K562 (cell line): ENCODE results near the gene FAM222A. TPM values are rescaled to one million over a fixed set of nuclear protein-coding genes. Genes with fewer than 3 reads are reported as not detected.

ENCODE experiments used
- BRF1 ChIP-seq: IDR thresholded peaks from 3 replicates; pipeline ENCODE4 v1.6.1; 2011; ENCODE audit warnings: borderline replicate concordance, mild to moderate bottlenecking; ENCODE audit not compliant: insufficient read length; ENCODE audit errors: extremely low read depth
- CBX1 ChIP-seq: sonication (generic); IDR thresholded peaks from 2 replicates; pipeline ENCODE4 v1.6.1; 2016; ENCODE audit warnings: antibody characterized with exemption, low read depth, mild to moderate bottlenecking
- CHD4 ChIP-seq: fragments of 200-600 bp; sonication (generic); IDR thresholded peaks from 3 replicates; pipeline ENCODE4 v1.6.1; 2012; ENCODE audit warnings: low read depth, mild to moderate bottlenecking, mixed read lengths, low read length, inconsistent platforms; ENCODE audit not compliant: insufficient read depth, insufficient replicate concordance, poor library complexity, severe bottlenecking
- CREB3 ChIP-seq: fragments of 450-650 bp; conservative IDR thresholded peaks from 2 replicates; pipeline ENCODE4 v1.6.1; 2016; ENCODE audit warnings: missing genetic modification characterization, low read depth, mild to moderate bottlenecking, missing compliant biosample characterization, moderate library complexity
- HIVEP1 ChIP-seq: fragments of 250-450 bp; sonication (Bioruptor Pico); IDR thresholded peaks from 2 replicates; pipeline ENCODE4 v1.4.0; 2020; ENCODE audit warnings: mild to moderate bottlenecking
- HNRNPL ChIP-seq: fragments of 200-400 bp; formaldehyde crosslinking; IDR thresholded peaks from 2 replicates; pipeline ENCODE4 v1.6.1; 2017; ENCODE audit warnings: low read depth, mild to moderate bottlenecking, low read length
- MED1 ChIP-seq: sonication (generic); formaldehyde crosslinking; IDR thresholded peaks from 2 replicates; pipeline ENCODE4 v1.8.1; 2023; ENCODE audit warnings: missing genetic modification reagents, borderline replicate concordance
- MTF1 ChIP-seq: fragments of 250-450 bp; sonication (Bioruptor Pico); IDR thresholded peaks from 2 replicates; pipeline ENCODE4 v1.9.0; 2021; ENCODE audit warnings: moderate library complexity, mild to moderate bottlenecking, inconsistent platforms, borderline replicate concordance
- ZBTB33 ChIP-seq: sonication (generic); formaldehyde crosslinking; IDR thresholded peaks from 2 replicates; pipeline ENCODE4 v1.8.1; 2023; ENCODE audit warnings: mild to moderate bottlenecking, missing genetic modification reagents
- ZNF133 ChIP-seq: fragments of 250-450 bp; sonication (Bioruptor Pico); IDR thresholded peaks from 2 replicates; pipeline ENCODE4 v1.4.0; 2020; ENCODE audit warnings: mild to moderate bottlenecking
- ZNF184 ChIP-seq: sonication (generic); formaldehyde crosslinking; IDR thresholded peaks from 2 replicates; pipeline ENCODE4 v1.5.0; 2020; ENCODE audit warnings: missing genetic modification reagents
- ZNF239 ChIP-seq: fragments of 250-450 bp; sonication (Bioruptor Pico); IDR thresholded peaks from 2 replicates; pipeline ENCODE4 v1.4.0; 2020; ENCODE audit warnings: mild to moderate bottlenecking
- ZNF311 ChIP-seq: fragments of 250-450 bp; sonication (Bioruptor Pico); IDR thresholded peaks from 2 replicates; pipeline ENCODE4 v1.4.0; 2020; ENCODE audit warnings: mild to moderate bottlenecking, moderate library complexity
- ZNF41 ChIP-seq: fragments of 250-450 bp; sonication (Bioruptor Pico); conservative IDR thresholded peaks from 2 replicates; pipeline ENCODE4 v1.4.0; 2020; ENCODE audit warnings: mild to moderate bottlenecking
- ZNF436 ChIP-seq: fragments of 250-450, 450-650 bp; sonication (Bioruptor Pico); formaldehyde crosslinking; IDR thresholded peaks from 2 replicates; pipeline ENCODE4 v1.7.0; 2020; ENCODE audit warnings: mild to moderate bottlenecking
- ZNF445 ChIP-seq: fragments of 250-450 bp; sonication (Bioruptor Pico); IDR thresholded peaks from 2 replicates; pipeline ENCODE4 v1.4.0; 2020; ENCODE audit warnings: low read depth, mild to moderate bottlenecking, moderate library complexity
- ZNF592 ChIP-seq: fragments of 450-650 bp; IDR thresholded peaks from 2 replicates; pipeline ENCODE4 v1.6.1; 2017; ENCODE audit warnings: antibody characterized with exemption, mild to moderate bottlenecking
- ZNF668 ChIP-seq: fragments of 250-450 bp; sonication (Bioruptor Pico); IDR thresholded peaks from 2 replicates; pipeline ENCODE4 v1.8.0; 2022; ENCODE audit warnings: mild to moderate bottlenecking, inconsistent platforms
- ZNF75A ChIP-seq: fragments of 450-650 bp; formaldehyde crosslinking; IDR thresholded peaks from 2 replicates; pipeline ENCODE4 v1.4.0; 2020; ENCODE audit warnings: mild to moderate bottlenecking
- ZNF766 ChIP-seq: fragments of 200-800 bp; sonication (Bioruptor generic); conservative IDR thresholded peaks from 2 replicates; pipeline ENCODE4 v1.6.1; 2016; ENCODE audit warnings: missing genetic modification characterization, missing compliant biosample characterization
- ZNF780A ChIP-seq: fragments of 250-450 bp; sonication (Bioruptor Pico); IDR thresholded peaks from 2 replicates; pipeline ENCODE4 v1.5.0; 2021; ENCODE audit warnings: mild to moderate bottlenecking
- ZSCAN29 ChIP-seq: fragments of 450-650 bp; IDR thresholded peaks from 2 replicates; pipeline ENCODE4 v1.6.1; 2017
- polyA plus RNA-seq, 8 experiments: library from polyadenylated mRNA; depleted of rRNA in 4 of 8; stranded (reverse) in 5 of 8; unstranded in 3 of 8; fragments of >200 nt; fragmentation: Nextera tagmentation in 2 of 8; fragmentation: Illumina TruSeq in 1 of 8; extraction: Ambion mirVana in 2 of 8; extraction: Trizol in 1 of 8; gene quantifications; 2 replicates each; pipeline versions ENCODE4 v1.2.1 to v1.2.3, GENCODE V29; 2011 to 2014; ENCODE audit warnings: inconsistent platforms in 1 of 8, missing spikeins in 1 of 8
- total RNA-seq, 7 experiments: library from RNA; depleted of rRNA in 6 of 7; stranded (reverse); fragments of >200 nt in 6 of 7; fragmentation: Illumina TruSeq in 2 of 7; extraction: Trizol in 2 of 7; gene quantifications; 2 replicates each; pipeline versions ENCODE4 v1.2.1 to v1.2.3, GENCODE V29; 2011 to 2021; ENCODE audit warnings: low replicate concordance in 1 of 7

Gene FAM222A
- total and polyA plus RNA-seq, 9 of the 15 experiments (the other 6 are each of a cell fraction or from before 2014, with no cell fraction given): 0.03 to 0.36 (median 0.12) TPM; not detected in 1

GRCh38 chr12:109685574-109686447 lies 27.8 kb upstream of the FAM222A start (continued):
- TF ChIP-seq HNRNPL: no peak
- no peak for TF ChIP-seq ZNF133 (CRISPR knock-in tag)
- TF ChIP-seq ZNF184: no peak
- no peak for TF ChIP-seq MED1
- no peak for TF ChIP-seq ZNF41 (CRISPR knock-in tag)
- TF ChIP-seq CHD4: no peak
- no peak for TF ChIP-seq ZNF668 (CRISPR knock-in tag)
- no peak for TF ChIP-seq ZNF436
- no peak for TF ChIP-seq ZNF239
- TF ChIP-seq ZBTB33: no peak
- no peak for TF ChIP-seq ZSCAN29
- TF ChIP-seq HIVEP1: no peak
- TF ChIP-seq CBX1: no peak
- no peak for TF ChIP-seq CREB3 (tag)
- TF ChIP-seq ZNF311 (CRISPR knock-in tag): no peak
- no peak for TF ChIP-seq MTF1
- TF ChIP-seq ZNF766 (CRISPR knock-in tag): no peak
- TF ChIP-seq ZNF75A: no peak
- no peak for TF ChIP-seq BRF1
- no peak for TF ChIP-seq ZNF445 (CRISPR knock-in tag)
- TF ChIP-seq ZNF780A: no peak
- TF ChIP-seq ZNF592: no peak
